HG02870 (cell line): ENCODE data around the gene ZNF239.
"Not testable (repeated sequence)": the region's sequence is repeated elsewhere in the genome, so short reads cannot be mapped to it uniquely, and the experiment has no call there.

Source experiments
- ATAC-seq: cut with Tn5 transposase; IDR thresholded peaks from one replicate; pipeline ENCODE4 v1.9.1; 2021; ENCODE audit warnings: mild to moderate bottlenecking, moderate library complexity; ENCODE audit not compliant: unreplicated experiment

Gene ZNF239

GRCh38 chr10:43584051-43584450, 9.6 kb upstream of the ZNF239 start:
- no peak for ATAC-seq

- ATAC-seq: no peak
Observed at GRCh38 chr10:43576580-43576979, 2.2 kb upstream of the ZNF239 start.

GRCh38 chr10:43576062-43576461, 1.6 kb upstream of the ZNF239 start:
- ATAC-seq: no peak

- no peak for ATAC-seq
Observed at GRCh38 chr10:43574906-43575305, 490 bp upstream of the ZNF239 start.

GRCh38 chr10:43573250-43574000, 991 bp downstream of the ZNF239 start:
- ATAC-seq: no peak

GRCh38 chr10:43570971-43571370, 3.4 kb downstream of the ZNF239 start:
- ATAC-seq: no peak

- no peak for ATAC-seq
Observed at GRCh38 chr10:43569681-43570080, 4.7 kb downstream of the ZNF239 start.

- no peak for ATAC-seq
Observed at GRCh38 chr10:43557214-43557613, 17.2 kb downstream of the ZNF239 start.

- not testable (repeated sequence) for ATAC-seq
Observed at GRCh38 chr10:43543746-43544145, 30.7 kb downstream of the ZNF239 start.

GRCh38 chr10:43524434-43525247, 49.8 kb downstream of the ZNF239 start:
- ATAC-seq: no peak
